Transverse colon (tissue), 4 donors: ENCODE results near the gene CYP21A2.
"Not testable (repeated sequence)": the region's sequence is repeated elsewhere in the genome, so short reads cannot be mapped to it uniquely, and the experiment has no call there.

Experiments
- CTCF ChIP-seq, 5 experiments: fragments of 200-600 bp in 3 of 5; fragments of 450-650 bp in 2 of 5; sonication (generic) in 3 of 5; IDR thresholded peaks; 1 replicate in 2 of 5; 2 replicates in 3 of 5; pipeline ENCODE4 v1.5.1; 2016 to 2017; ENCODE audit warnings: antibody characterized with exemption in 5 of 5, inconsistent platforms in 3 of 5, mild to moderate bottlenecking in 2 of 5, moderate library complexity in 1 of 5
- EP300 ChIP-seq: sonication (generic); formaldehyde crosslinking; IDR thresholded peaks from one replicate; pipeline ENCODE4 v1.6.1; 2017; ENCODE audit warnings: antibody characterized with exemption, low read depth
- POLR2A ChIP-seq: fragments of 450-650 bp; IDR thresholded peaks from one replicate; pipeline ENCODE4 v1.6.1; 2016; ENCODE audit warnings: antibody characterized with exemption, mild to moderate bottlenecking, moderate library complexity
- POLR2AphosphoS5 ChIP-seq, 3 donors: sonication (generic); formaldehyde crosslinking; IDR thresholded peaks; one replicate each; pipeline ENCODE4 v1.6.1; 2016; ENCODE audit warnings: antibody characterized with exemption in 3 of 3

- not testable (repeated sequence) for TF ChIP-seq CTCF (IDR thresholded peaks at IDR 0.05); POLR2A; POLR2AphosphoS5 (IDR thresholded peaks at IDR 0.05); EP300
Measured at GRCh38 chr6:32014547-32014946, 23.7 kb upstream of the CYP21A2 start, which contains the start of gene C4B.
